Measurements from ENCODE around the gene TGFBI.

Gene TGFBI

DNA sequence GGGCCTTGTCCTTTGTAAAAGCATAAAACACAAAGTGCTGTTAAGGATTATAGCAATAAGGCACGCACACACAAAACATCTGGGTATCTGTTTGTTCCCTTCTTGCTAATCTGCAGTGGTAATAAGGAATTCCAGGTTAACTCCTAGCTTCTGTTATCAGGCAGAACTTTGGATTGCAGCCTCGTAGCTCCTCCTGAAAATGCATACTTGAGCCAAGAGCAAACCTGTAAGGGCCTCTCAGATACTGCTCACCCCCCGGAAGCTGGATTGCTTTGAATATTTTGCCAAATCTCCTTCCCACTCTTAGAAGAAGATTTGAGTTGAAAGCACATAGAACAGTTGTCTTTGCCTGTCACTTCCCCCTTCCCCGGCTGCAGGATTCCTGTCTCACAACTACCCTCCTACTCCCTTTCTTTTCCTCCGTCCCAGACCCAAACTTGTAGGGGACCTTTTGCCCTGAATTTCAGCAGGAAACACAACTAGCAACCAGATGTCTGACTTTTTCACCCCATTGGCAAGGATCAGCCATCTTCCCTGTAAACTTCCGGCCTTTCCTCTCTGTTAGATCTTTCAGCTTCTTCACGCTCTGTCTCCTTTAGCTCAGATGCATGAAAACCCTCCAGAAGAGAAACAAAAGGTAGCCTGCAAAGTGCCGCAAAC lies 75.6 kb downstream of the TGFBI start:
- no peak for DNase-seq (ENCODE audit: extremely low read depth, low read depth)
- no peak overlapping the region for H3K4me3 ChIP-seq (replicated peaks; ENCODE audit: low read depth, low read length)
- no peak for TF ChIP-seq CTCF (IDR thresholded peaks at IDR 0.05; ENCODE audit: low read depth, low read length, missing control alignments)

GRCh38 chr5:136106351-136107031 lies 77.7 kb downstream of the TGFBI start:
- DNase-seq (ENCODE audit: extremely low read depth, low read depth): no peak
- H3K4me3 ChIP-seq (replicated peaks; ENCODE audit: low read depth, low read length): no peak overlapping the region
- TF ChIP-seq CTCF (IDR thresholded peaks at IDR 0.05; ENCODE audit: low read depth, low read length, missing control alignments): no peak

DNA sequence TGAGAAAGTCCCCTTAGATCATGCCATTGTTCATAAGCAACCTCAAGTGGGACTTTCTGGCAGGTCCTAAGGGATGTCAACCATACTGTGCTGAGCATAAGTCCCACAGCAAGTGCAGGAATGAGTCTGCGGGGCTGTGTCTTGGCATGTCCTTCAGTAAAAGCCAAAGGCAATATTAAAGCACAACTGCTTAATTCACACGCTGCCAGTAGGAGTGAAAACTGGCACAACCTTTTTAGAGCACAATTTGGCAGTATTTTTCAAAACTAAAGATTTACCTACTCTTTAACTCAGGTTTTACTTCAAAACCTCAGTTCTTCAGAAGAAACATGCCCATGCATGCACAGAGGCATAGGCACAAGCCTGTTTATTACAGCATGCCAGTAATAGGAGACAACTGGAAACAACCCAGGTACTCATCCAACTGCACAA lies 79.4 kb downstream of the TGFBI start:
- no peak for TF ChIP-seq CTCF (IDR thresholded peaks at IDR 0.05; ENCODE audit: low read depth, low read length, missing control alignments)
- no peak for DNase-seq (ENCODE audit: extremely low read depth, low read depth)
- no peak overlapping the region for H3K4me3 ChIP-seq (replicated peaks; ENCODE audit: low read depth, low read length)

- no peak overlapping the region for H3K4me3 ChIP-seq (replicated peaks; ENCODE audit: low read depth, low read length)
- no peak for TF ChIP-seq CTCF (IDR thresholded peaks at IDR 0.05; ENCODE audit: low read depth, low read length, missing control alignments)
- no peak for DNase-seq (ENCODE audit: extremely low read depth, low read depth)
Measured at GRCh38 chr5:136108766-136109165, 80.0 kb downstream of the TGFBI start.

DNA sequence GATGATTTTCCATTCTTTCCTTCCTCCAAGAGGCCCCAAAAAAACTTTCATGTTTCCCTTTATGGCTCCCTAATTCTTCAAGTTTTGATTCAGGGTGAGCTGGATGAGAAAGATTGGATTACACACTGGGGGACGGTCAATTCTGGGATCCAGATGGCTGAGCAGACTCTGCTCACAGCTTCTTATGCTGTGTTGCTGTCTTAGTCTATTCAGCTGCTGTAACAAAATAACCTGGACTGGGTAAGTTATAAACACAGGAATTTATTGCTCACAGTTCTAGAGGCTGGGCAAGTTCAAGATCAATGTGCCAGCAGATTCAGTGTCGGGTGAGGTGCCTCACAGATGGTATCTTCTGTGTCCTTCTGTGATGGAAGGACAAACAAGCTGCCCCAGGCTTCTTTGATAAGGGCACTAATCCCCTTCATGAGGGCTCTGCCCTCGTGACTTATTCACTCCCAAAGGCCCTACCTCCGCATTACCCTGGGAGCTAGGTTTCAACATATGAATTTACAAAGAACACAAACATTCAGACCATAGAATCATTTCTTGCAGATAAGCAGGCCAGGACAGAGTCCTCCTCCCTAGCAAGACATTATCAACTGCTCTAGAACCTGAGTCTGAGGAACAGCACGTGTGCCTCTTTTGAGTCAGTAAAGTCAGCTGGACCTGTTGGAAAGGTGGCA lies 80.8 kb downstream of the TGFBI start:
- no peak for DNase-seq (ENCODE audit: extremely low read depth, low read depth)
- TF ChIP-seq CTCF (IDR thresholded peaks at IDR 0.05; ENCODE audit: low read depth, low read length, missing control alignments): no peak
- no peak overlapping the region for H3K4me3 ChIP-seq (replicated peaks; ENCODE audit: low read depth, low read length)

Measured in HFF-Myc (cell line).